Caco-2 (cell line): ENCODE results near the gene COL19A1. TPM values are rescaled to one million over a fixed set of nuclear protein-coding genes. Genes with fewer than 3 reads are reported as not detected.

Experiments used
- BruUV-seq: library from RNA; stranded (reverse); fragments of 400-500 nt; replicated peaks from 2 replicates; lab custom pipeline; 2021; lab: Mats Ljungman, UMichigan
- CTCF ChIA-PET: fragments of 300-600 bp; sonication (Branson Sonifier 250); formaldehyde crosslinking; loops from one replicate; lab custom pipeline; 2022; ENCODE audit warnings: antibody characterized with exemption; lab: Charles Lee
- POLR2A ChIA-PET: fragments of 300-600 bp; sonication (Branson Sonifier 250); formaldehyde crosslinking; loops from one replicate; lab custom pipeline; 2022; ENCODE audit warnings: antibody characterized with exemption; lab: Charles Lee
- DNase-seq, 2 experiments: peaks; one replicate each; pipeline versions ENCODE4 v3.0.0 to v3.0.0-alpha.2; 2020 to 2022
- H3K27me3 ChIP-seq: replicated peaks from 2 replicates; pipeline ENCODE4 v1.6.0; 2011; ENCODE audit warnings: low read length; ENCODE audit not compliant: control insufficient read depth, insufficient read depth
- H3K36me3 ChIP-seq: 2 replicates; pipeline ENCODE4 v1.5.1; 2011; ENCODE audit warnings: low read length; ENCODE audit not compliant: control insufficient read depth, insufficient read depth
- H3K4me1 ChIP-seq: fragments of 250-450 bp; sonication (Bioruptor Pico); 2 replicates; pipeline ENCODE4 v1.5.1; 2020; ENCODE audit warnings: mild to moderate bottlenecking
- H3K4me3 ChIP-seq: 2 replicates; pipeline ENCODE4 v1.5.1; 2011; ENCODE audit warnings: low read depth, mild to moderate bottlenecking, control low read depth, low read length
- H3K9me3 ChIP-seq: fragments of 250-450 bp; sonication (Bioruptor Pico); 2 replicates; pipeline ENCODE4 v1.5.1; 2020; ENCODE audit warnings: mild to moderate bottlenecking, moderate library complexity
- H3K27ac Mint-ChIP-seq: one replicate; pipeline ENCODE4 v1.8.0; 2022; ENCODE audit warnings: mixed read lengths; ENCODE audit not compliant: unreplicated experiment
- H3K27me3 Mint-ChIP-seq: one replicate; pipeline ENCODE4 v1.8.0; 2022; ENCODE audit warnings: mixed read lengths; ENCODE audit not compliant: insufficient read depth, unreplicated experiment
- H3K36me3 Mint-ChIP-seq: one replicate; pipeline ENCODE4 v1.8.0; 2022; ENCODE audit warnings: mild to moderate bottlenecking, mixed read lengths; ENCODE audit not compliant: insufficient read depth, unreplicated experiment
- H3K4me1 Mint-ChIP-seq: one replicate; pipeline ENCODE4 v1.8.0; 2022; ENCODE audit warnings: low read depth, mixed read lengths; ENCODE audit not compliant: unreplicated experiment
- H3K4me3 Mint-ChIP-seq: one replicate; pipeline ENCODE4 v1.8.0; 2022; ENCODE audit warnings: mild to moderate bottlenecking, moderate library complexity, mixed read lengths; ENCODE audit not compliant: unreplicated experiment
- H3K9me3 Mint-ChIP-seq: one replicate; pipeline ENCODE4 v1.8.0; 2022; ENCODE audit warnings: mixed read lengths; ENCODE audit not compliant: unreplicated experiment
- CTCF ChIP-seq, 2 experiments: fragments of 200-600 bp in 1 of 2; IDR thresholded peaks; 1 replicate in 1 of 2; 2 replicates in 1 of 2; pipeline versions ENCODE4 v1.5.1 to v1.8.0; 2011 to 2022; ENCODE audit warnings: antibody characterized with exemption in 1 of 2, control low read depth in 1 of 2, inconsistent platforms in 1 of 2, low read depth in 1 of 2, low read length in 1 of 2, mild to moderate bottlenecking in 1 of 2, moderate library complexity in 1 of 2; ENCODE audit not compliant: insufficient read depth in 1 of 2, severe bottlenecking in 1 of 2, unreplicated experiment in 1 of 2
- intact Hi-C: fragments of 100-400 bp; cut with micrococcal nuclease; formaldehyde crosslinking; loops from one replicate; pipeline ENCODE4 v1.10.0; 2022; ENCODE audit not compliant: unreplicated experiment
- total RNA-seq: library from RNA; stranded (reverse); gene quantifications from 2 replicates; pipeline ENCODE4 v1.2.3, GENCODE V29; 2022

Gene COL19A1
- total RNA-seq, 1 experiment from 2014 or later, result not detected

DNA sequence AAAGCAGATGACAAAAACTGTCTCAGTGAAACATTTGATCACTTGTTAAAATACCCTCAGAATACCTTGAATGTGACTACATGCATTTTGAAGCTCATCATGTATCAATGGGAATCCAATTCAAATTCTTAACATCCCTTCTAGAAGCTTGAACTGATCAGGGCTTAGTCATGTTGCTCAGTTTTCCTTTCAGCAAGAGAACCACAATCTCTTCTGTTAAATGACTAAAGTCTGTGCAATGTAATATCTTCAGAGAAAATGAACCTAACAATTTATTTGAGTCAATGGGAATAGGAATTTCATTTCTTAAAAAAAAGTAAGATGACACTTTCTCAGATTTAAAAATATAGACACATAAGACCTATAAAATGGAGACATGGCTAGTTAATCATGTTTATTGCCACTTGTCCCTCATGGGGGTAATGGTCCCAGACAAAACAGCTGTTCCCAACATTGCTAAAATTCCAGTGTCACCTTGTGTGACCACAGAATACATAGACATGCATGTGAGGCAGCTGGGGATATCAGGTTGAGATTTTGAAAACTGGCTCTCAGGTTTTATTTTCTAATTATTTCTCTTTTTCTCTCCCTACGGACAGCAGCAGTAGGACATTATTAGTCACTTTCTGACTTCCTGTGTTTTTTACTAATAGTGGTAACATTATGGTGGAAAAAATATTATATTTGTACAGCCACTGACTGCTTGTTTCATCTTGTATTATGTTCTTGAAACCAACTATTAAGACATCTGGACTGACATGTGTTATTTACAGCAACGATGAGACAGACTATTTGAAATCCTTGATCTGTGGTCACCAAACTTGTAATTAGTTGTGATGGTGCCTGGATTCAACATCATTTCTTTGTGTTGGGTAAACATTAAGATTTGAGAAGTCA lies 244.0 kb downstream of the COL19A1 start:
- Mint-ChIP-seq H3K9me3 (no peaks in the 10 kb centered on the region), H3K36me3 (no peaks in the 10 kb centered on the region), H3K27ac (no peak overlapping the region), H3K4me1 (no peaks in the 10 kb centered on the region), H3K4me3 (no peak overlapping the region), H3K27me3 (peaks cover 14% of the 10 kb centered on the region)
- ChIA-PET CTCF (no interaction called here), POLR2A (no interaction called here)
- Histone ChIP-seq H3K36me3 (no peaks in the 10 kb centered on the region), H3K27me3 (no peaks in the 10 kb centered on the region), H3K9me3 (no peaks in the 10 kb centered on the region), H3K4me1 (no peaks in the 10 kb centered on the region), H3K4me3 (no peak overlapping the region)
- TF ChIP-seq CTCF (IDR thresholded peaks at IDR 0.05; ENCODE audit: insufficient read depth in 1 of 2, low read depth in 1 of 2, low read length in 1 of 2, severe bottlenecking in 1 of 2, unreplicated experiment in 1 of 2), result no peak
- intact Hi-C loops, result no loop called here
- no peak for DNase-seq
- no TSS peak for BruUV-seq

- DNase-seq, result no peak
- intact Hi-C loops, result no loop called here
- no TSS peak for BruUV-seq
- Histone ChIP-seq H3K27me3 (no peaks in the 10 kb centered on the region), H3K36me3 (no peaks in the 10 kb centered on the region), H3K4me1 (no peaks in the 10 kb centered on the region), H3K9me3 (no peaks in the 10 kb centered on the region), H3K4me3 (no peak overlapping the region)
- Mint-ChIP-seq H3K27me3 (peaks cover 15% of the 10 kb centered on the region), H3K27ac (no peak overlapping the region), H3K9me3 (no peaks in the 10 kb centered on the region), H3K36me3 (no peaks in the 10 kb centered on the region), H3K4me1 (no peaks in the 10 kb centered on the region), H3K4me3 (no peak overlapping the region)
- no peak for TF ChIP-seq CTCF (IDR thresholded peaks at IDR 0.05; ENCODE audit: insufficient read depth in 1 of 2, low read depth in 1 of 2, low read length in 1 of 2, severe bottlenecking in 1 of 2, unreplicated experiment in 1 of 2)
- ChIA-PET CTCF (no interaction called here), POLR2A (no interaction called here)
These were observed 245.4 kb downstream of the COL19A1 start for GRCh38 chr6:70111737-70112136.

- no peaks in the 10 kb centered on the region for H3K36me3 ChIP-seq
- no peaks in the 10 kb centered on the region for H3K9me3 ChIP-seq
- Mint-ChIP-seq H3K27ac (no peak overlapping the region), H3K4me3 (no peak overlapping the region), H3K36me3 (no peaks in the 10 kb centered on the region), H3K9me3 (no peaks in the 10 kb centered on the region), H3K4me1 (no peaks in the 10 kb centered on the region), H3K27me3 (peaks cover 17% of the 10 kb centered on the region)
- ChIA-PET CTCF (no interaction called here), POLR2A (interaction anchor here (0.9 kb wide), 1 partner anchor 1154 kb away, joined by 11 read pairs; no protein-coding TSS in a partner anchor)
- DNase-seq, result no peak
- no peak for TF ChIP-seq CTCF (IDR thresholded peaks at IDR 0.05; ENCODE audit: insufficient read depth in 1 of 2, low read depth in 1 of 2, low read length in 1 of 2, severe bottlenecking in 1 of 2, unreplicated experiment in 1 of 2)
- H3K4me3 ChIP-seq, result no peak overlapping the region
- intact Hi-C loops, result no loop called here
- H3K27me3 ChIP-seq, result no peaks in the 10 kb centered on the region
- BruUV-seq, result no TSS peak
- no peaks in the 10 kb centered on the region for H3K4me1 ChIP-seq
These were observed 246.4 kb downstream of the COL19A1 start for GRCh38 chr6:70112716-70113115.
